Fibroblast of skin of right quadriceps (primary cell): ENCODE data around the gene ICA1L.
A peak's percentile ranks its signal among the peaks of the same experiment; 100 is the strongest.
"Not testable (repeated sequence)": the region's sequence is repeated elsewhere in the genome, so short reads cannot be mapped to it uniquely, and the experiment has no call there.

ENCODE experiments used
- DNase-seq: peaks from one replicate; pipeline ENCODE4 v3.0.0-alpha.2; 2013

The ICA1L gene

DNA sequence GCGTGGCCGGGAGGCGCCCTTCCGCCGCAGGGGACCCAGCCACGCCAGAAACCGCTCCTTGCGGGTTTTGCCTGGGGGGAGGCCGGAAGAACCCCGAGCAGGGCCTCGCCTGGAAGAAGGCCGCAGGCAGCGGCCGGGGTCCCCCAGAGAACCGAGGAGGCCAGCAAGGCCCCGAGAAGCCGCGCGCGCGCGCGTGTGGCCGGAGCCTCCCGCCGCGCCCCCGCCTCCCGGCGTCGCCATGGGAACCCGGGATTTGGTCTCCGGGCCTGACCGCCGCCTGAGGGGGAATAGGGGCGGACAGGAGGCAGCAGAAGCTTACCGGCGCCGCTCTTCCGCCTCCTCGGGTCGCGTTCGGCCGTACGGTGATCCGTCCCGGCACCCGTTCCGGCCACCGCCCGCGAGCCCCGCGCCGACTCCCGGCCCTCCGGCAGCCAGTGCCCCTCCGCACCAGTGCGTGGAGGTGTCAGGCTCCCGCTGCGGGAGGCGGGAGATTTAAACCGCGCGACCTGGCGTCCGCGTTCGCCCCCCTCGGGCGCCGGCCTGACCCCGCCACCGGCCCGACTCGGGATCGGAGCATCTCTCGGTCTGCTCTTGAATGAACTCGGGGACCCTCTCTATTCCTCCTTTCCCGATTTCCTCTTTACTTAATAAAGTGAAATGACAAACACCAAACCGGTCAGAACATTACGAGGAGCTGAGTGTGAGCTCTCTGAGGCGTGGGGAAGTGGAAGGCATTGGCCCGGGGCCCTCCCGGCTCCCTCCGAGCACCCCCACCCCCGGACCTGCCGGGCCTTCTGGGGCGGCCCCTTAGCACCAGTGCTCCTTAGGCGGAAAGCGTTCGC, at the start of gene ICA1L:
TSS of gene ICA1L (minus strand) at position 467 of the 842 bp plus-strand sequence. CDS start 42,757 bp downstream, outside the sequence.
- DNase-seq, result peak; percentile 61

DNA sequence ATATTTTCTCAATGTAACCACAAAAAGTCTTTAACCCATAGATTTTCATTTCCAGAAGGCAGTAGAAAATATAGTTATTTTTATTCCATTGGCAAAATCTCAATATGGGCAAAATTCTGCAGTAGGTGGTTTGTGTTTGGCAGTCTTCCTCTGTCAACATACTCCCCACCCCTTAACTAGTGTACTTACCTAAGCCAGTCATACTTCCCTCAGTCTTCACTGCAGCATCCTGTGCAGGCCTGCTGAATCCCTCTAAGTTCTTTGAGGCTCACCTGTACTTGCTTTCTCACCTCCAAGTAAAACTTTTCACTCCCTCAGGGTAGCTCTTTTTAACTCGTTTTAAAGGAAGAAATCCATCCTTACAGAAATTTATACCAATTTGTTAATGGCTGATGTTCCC, 47.3 kb upstream of the ICA1L start:
- DNase-seq, result no peak

GRCh38 chr2:202912342-202913201, 41.0 kb upstream of the ICA1L start:
- DNase-seq, result not testable (repeated sequence)

GRCh38 chr2:202911512-202912341, 40.2 kb upstream of the ICA1L start, which contains the start of the genes CARF and WDR12:
Gene CARF, plus strand, starts transcription at chr2:202912275. Its CDS starts 29,628 bp downstream, at chr2:202941903.
Gene WDR12, minus strand, starts transcription at chr2:202911673. Its CDS starts 197 bp downstream, at chr2:202911476.
- peak; percentile 93 for DNase-seq

- no peak for DNase-seq
These were observed 39.6 kb upstream of the ICA1L start for GRCh38 chr2:202911203-202911511.

GRCh38 chr2:202910698-202911097, 39.1 kb upstream of the ICA1L start:
- DNase-seq, result no peak

DNA sequence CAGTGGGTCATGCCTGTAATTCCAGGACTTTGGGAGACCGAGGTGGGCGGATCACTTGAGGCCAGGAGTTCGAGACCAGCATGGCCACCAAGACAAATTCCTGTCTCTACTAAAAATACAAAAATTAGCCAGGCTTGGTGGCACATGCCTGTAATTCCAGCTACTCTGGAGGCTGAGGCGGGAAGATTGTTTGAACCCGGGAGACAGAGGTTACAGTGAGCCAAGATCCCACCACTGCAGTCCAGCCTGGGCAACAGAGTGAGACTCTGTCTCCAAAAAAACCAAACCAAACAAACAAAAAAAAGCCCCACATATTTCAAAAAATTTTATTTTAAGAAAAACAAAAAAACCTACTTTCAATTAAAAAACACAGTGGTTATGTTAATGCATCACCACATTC, 38.7 kb upstream of the ICA1L start:
- not testable (repeated sequence) for DNase-seq

DNA sequence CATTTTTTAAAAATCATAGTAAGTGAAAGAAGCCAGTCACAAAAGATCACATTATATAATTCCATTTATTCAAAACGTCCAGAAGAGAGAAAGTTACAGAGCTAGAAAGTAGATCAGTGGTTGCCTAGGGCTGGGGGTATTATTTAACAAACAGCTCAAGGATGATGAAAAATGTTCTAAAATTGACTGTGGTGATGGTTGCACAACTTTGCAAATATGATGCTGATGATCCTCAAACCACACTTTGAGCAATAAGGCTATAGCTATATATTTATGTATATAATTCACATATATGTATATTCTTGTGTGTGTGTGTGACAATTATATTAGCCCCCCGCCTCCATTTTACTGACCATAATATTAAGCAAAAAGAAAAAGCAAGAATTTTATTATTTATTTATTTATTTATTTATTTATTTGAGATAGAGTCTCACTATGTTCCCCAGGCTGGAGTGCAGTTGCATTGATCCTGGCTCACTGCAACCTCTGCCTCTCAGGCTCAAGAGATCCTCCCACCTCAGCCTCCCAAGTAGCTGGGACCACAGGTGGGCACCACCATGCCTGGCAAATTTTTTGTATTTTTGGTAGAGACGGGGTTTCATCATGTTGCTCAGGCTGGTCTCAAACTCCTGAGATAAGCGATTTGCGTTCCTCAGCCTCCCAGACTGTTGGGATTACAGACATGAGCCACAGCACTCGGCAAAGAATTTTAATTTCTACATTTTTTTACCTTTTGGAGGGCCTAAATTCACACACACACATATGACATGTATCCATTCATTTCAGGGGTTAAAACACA, 38.0 kb upstream of the ICA1L start:
- DNase-seq, result no peak

DNA sequence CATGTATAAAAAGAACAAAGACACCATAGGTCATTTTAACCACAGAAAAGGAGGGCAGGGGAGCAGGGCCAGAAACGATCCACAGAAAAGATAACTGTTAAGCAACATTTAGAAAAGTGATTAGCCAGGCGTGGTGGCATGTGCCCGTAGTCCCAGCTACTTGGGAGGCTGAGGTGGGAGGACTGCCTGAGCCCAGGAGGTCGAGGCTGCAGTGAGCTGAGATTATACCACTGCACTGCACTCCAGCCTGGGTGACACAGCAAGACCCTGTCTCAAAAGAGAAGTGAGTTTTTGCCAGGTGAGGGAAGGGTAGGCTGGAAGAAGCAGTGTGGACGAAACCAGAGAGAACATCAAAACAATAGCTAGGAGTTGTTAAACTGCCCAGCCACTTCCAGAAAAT, 36.6 kb upstream of the ICA1L start:
- no peak for DNase-seq

DNA sequence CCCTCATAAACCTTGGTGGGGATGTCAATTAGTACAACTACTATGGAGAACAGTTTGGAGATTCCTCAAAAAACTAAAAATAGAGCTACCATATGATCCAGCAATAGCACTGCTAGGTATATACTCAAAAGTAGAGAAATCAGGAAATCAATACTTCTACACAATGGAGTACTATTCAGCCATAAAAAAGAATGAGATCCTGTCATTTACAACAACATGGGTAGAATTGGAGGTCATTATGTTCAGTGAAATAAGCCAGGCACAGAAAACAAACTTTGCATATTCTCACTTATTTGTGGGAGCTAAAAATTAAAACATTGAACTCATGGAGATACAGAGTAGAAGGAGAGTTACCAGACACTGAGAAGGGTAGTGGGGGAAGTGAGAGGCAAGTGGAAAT, 33.9 kb upstream of the ICA1L start:
- DNase-seq, result not testable (repeated sequence)

DNA sequence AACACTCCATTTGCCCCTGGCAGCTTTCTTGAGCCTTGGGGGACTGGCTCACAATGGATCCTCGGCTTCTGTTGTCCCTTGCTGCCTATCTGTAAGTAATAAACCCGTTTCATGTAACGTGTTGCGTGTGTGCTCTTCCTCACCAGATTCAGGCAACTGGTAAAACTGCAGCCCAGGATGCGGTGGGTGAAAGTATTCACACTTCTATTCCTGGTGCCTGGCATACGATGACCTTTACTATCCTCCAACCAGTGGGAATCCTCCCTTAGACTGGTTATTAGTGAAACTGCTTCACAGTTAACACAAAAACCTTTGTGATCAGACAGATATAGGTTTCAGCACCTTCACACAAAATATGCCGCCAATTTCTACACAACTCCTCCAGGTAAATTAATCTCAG, 13.6 kb upstream of the ICA1L start:
- no peak for DNase-seq

GRCh38 chr2:202883987-202884675, 12.6 kb upstream of the ICA1L start:
- peak; percentile 17 for DNase-seq

DNA sequence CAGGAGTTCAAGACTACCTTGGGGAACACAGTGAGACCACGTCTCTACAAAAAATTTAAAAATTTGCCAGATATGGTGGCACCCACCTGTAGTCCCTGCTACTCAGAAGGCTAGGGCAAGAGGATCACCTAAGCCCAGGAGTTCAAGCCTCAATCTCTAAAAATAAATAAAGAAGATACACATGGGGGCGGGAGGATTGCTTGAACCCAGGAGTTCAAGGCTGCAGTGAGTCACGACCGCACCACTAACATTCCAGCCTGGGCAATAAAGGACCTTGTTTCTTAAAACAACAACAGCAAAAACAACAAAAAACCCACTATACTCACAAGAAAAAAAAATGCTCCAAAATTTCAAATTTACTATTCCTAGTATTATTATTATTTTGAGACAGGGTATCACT, 10.0 kb upstream of the ICA1L start:
- DNase-seq, result no peak

DNA sequence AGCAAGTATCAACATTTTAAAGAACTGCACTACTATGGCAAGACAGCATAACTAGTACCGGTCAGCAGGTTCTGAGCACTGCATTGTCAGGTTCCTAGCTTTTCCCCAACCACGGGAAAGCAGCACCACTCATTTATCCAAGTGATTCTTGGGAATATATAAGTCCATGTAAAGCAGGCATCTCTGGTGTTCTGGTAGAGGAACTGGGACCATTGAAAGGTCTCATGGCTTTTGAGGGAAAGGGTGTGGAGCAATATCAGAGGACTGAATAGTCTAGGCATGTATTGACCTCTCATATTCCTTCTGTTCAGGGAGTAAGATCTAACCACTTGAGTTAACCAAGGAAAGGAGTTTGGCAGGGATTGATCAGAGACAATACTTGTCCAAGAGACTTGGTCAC, 6.1 kb upstream of the ICA1L start:
- no peak for DNase-seq

- DNase-seq, result peak; percentile 56
These were observed 901 bp downstream of the ICA1L start for GRCh38 chr2:202870431-202871299.

DNA sequence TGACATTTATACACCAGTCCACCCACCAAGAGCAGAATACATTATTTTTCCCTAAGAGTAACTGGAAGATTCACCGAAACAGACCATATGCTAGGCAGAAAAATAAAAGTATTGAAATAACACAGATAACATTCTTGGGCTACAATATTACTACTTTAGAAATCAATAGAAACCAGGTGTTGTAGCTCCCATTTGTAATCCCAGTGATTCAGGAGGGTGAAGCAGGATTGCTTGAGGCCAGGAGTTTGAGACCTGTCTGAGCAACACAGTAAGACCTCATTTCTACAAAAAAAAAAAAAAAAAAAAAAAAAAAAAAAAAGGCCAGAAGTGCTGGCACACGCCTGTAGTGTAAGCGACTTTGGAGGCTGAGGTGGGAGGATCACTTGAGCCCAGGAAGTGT, 9.6 kb downstream of the ICA1L start:
- no peak for DNase-seq

DNA sequence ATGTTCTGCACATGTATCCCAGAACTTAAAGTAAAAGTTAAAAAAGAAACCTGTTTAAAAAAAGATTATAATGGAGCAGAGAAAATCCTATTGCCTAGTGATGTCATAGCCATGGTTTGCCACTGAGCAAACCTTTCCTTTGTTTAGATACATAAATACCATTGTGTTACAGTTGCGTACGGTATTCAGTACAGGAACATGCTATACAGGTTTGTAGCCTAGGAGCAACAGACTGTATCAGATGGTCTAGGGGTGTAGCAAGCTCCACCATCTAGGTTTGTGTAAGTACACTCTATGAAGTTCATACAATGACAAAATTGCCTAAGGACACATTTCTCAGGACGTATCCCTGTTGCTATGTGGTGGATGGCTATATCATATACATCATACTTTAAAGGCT, 13.0 kb downstream of the ICA1L start:
- DNase-seq, result no peak

- not testable (repeated sequence) for DNase-seq
These were observed 22.2 kb downstream of the ICA1L start for GRCh38 chr2:202849343-202849742.

- DNase-seq, result peak; percentile 6
These were observed 22.8 kb downstream of the ICA1L start for GRCh38 chr2:202848813-202849212.
